Progenitor cell of endocrine pancreas (in vitro differentiated cells): ENCODE data around the gene PDCD6IP. TPM values are rescaled to one million over a fixed set of nuclear protein-coding genes. Genes with fewer than 3 reads are reported as not detected.

Source experiments
- DNase-seq: peaks from one replicate; pipeline ENCODE4 v3.0.0; 2021; ENCODE audit warnings: low spot score; ENCODE audit not compliant: unreplicated experiment
- H3K27ac Mint-ChIP-seq: 2 replicates; pipeline ENCODE4 v1.8.0; 2021; ENCODE audit warnings: mild to moderate bottlenecking, moderate library complexity, mixed read lengths
- H3K27me3 Mint-ChIP-seq: 2 replicates; pipeline ENCODE4 v1.8.0; 2021; ENCODE audit warnings: mixed read lengths
- H3K36me3 Mint-ChIP-seq: 2 replicates; pipeline ENCODE4 v1.8.0; 2022; ENCODE audit warnings: mixed read lengths; ENCODE audit not compliant: insufficient read depth
- H3K4me1 Mint-ChIP-seq: 2 replicates; pipeline ENCODE4 v1.8.0; 2021; ENCODE audit warnings: low read depth, mixed read lengths
- H3K4me3 Mint-ChIP-seq: 2 replicates; pipeline ENCODE4 v1.8.0; 2021; ENCODE audit warnings: low read depth, mild to moderate bottlenecking, moderate library complexity, mixed read lengths
- H3K9me3 Mint-ChIP-seq: 2 replicates; pipeline ENCODE4 v1.8.0; 2021; ENCODE audit warnings: low read depth, mixed read lengths
- total RNA-seq: library from RNA; stranded (reverse); gene quantifications from 2 replicates; pipeline ENCODE4 v1.2.1, GENCODE V29; 2021
- TF ChIP-seq, protein P1 (sequence below): fragments of 200-600 bp; sonication (generic); IDR thresholded peaks from one replicate; pipeline ENCODE4 v1.5.0; 2021; ENCODE audit warnings: antibody characterized with exemption, mild to moderate bottlenecking; ENCODE audit not compliant: unreplicated experiment

PDCD6IP gene
- total RNA-seq, 1 donor from 2014 or later, result 113 TPM

DNA sequence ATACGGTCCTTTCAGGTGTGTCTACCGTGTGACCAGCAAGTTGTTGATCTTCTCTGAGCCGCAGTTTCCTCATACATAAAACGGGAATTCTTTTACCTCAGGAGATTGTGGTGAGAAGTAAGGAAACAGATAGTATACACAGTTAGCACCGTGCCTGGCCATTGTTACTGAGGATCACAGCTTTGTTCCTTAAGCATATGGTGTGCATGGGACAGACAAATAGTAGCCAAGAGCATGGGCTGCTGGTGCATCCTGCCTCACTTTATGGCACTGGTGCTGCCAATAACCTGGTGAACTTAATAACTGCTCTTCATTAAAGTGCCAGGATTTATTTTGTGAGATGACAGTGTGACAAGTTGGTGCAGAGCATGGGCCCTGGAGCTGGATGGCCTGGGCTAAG, 86.3 kb downstream of the PDCD6IP start:
- peaks cover 29% of the 10 kb centered on the region for H3K27me3 Mint-ChIP-seq
- no peaks in the 10 kb centered on the region for H3K9me3 Mint-ChIP-seq
- peaks cover 3% of the 10 kb centered on the region for H3K4me1 Mint-ChIP-seq

DNA sequence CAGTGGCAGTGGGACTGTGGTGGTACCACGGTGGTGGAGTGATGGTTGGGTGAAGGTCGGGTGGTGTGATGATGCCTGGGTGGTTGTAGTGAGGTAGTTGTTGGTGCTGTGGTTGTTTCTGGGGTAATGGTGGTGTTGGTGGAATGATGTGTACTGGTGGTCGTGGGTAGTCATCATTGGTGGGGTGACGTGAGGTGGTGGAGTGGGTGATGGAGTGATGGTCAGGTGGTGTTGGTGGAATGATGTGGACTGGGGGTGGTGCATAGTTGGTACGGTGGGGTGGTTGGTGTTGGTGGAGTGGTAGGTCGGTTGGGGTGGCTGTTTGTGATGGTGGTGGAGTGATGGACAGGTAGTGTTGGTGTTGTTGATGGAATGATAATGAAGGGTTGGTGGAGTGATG, 87.1 kb downstream of the PDCD6IP start:
- Mint-ChIP-seq H3K27ac (no peak overlapping the region), H3K4me3 (no peak overlapping the region), H3K27me3 (peaks cover 26% of the 10 kb centered on the region), H3K36me3 (no peaks in the 10 kb centered on the region), H3K9me3 (no peaks in the 10 kb centered on the region), H3K4me1 (peaks cover 3% of the 10 kb centered on the region)
- TF ChIP-seq, protein P1, sequence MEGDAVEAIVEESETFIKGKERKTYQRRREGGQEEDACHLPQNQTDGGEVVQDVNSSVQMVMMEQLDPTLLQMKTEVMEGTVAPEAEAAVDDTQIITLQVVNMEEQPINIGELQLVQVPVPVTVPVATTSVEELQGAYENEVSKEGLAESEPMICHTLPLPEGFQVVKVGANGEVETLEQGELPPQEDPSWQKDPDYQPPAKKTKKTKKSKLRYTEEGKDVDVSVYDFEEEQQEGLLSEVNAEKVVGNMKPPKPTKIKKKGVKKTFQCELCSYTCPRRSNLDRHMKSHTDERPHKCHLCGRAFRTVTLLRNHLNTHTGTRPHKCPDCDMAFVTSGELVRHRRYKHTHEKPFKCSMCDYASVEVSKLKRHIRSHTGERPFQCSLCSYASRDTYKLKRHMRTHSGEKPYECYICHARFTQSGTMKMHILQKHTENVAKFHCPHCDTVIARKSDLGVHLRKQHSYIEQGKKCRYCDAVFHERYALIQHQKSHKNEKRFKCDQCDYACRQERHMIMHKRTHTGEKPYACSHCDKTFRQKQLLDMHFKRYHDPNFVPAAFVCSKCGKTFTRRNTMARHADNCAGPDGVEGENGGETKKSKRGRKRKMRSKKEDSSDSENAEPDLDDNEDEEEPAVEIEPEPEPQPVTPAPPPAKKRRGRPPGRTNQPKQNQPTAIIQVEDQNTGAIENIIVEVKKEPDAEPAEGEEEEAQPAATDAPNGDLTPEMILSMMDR, result no peak
- DNase-seq, result no peak

More for the DNA sequence above, 86.3 kb downstream of the PDCD6IP start:
- H3K27ac Mint-ChIP-seq, result no peak overlapping the region
- H3K36me3 Mint-ChIP-seq, result no peaks in the 10 kb centered on the region
- no peak overlapping the region for H3K4me3 Mint-ChIP-seq
- TF ChIP-seq, protein P1, result no peak
- no peak for DNase-seq

DNA sequence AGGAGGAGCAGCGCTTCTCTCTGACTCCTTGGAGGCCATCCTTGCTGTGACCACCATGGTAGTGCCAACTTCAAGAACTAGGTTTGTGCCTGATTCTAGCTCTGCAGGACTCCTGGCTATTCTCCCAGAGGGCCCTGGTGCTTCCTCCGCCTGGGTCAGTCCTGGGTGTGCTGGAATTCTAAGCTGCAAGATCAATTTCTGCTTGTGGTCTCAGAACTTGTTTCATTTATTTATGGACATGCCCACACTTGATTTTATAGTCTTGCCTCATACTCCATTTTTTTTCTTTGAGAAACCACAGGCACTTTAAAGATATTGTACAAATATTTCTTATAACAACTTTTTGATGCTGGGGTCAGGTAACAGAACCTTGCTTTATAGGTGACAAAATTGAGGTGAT, 87.6 kb downstream of the PDCD6IP start:
- peaks cover 3% of the 10 kb centered on the region for H3K4me1 Mint-ChIP-seq
- H3K4me3 Mint-ChIP-seq, result no peak overlapping the region
- TF ChIP-seq, protein P1, result no peak
- no peak overlapping the region for H3K27ac Mint-ChIP-seq
- peaks cover 26% of the 10 kb centered on the region for H3K27me3 Mint-ChIP-seq
- H3K36me3 Mint-ChIP-seq, result no peaks in the 10 kb centered on the region
- H3K9me3 Mint-ChIP-seq, result no peaks in the 10 kb centered on the region
- DNase-seq, result no peak

DNA sequence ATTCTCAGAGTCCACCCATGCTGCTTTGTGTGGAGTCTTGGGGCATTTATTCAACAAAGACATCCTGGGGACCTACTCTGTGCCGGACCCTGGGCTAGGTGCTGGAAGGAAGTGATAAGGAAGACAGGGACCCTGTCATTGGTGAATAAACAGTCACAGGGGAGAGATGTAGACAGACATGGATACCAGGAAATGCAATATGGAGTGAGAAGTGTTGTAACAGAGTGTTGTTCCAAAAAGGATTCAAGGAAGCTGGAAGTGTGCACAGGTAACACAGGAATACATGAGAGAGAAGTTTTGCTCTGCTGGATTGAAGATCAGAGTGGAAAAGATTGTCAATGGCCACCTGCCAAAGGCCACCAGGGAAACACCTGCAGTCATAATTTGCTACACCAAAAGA, 89.0 kb downstream of the PDCD6IP start:
- Mint-ChIP-seq H3K27me3 (peaks cover 26% of the 10 kb centered on the region), H3K27ac (no peak overlapping the region), H3K9me3 (no peaks in the 10 kb centered on the region), H3K4me1 (peaks cover 3% of the 10 kb centered on the region), H3K36me3 (no peaks in the 10 kb centered on the region), H3K4me3 (no peak overlapping the region)
- DNase-seq, result no peak
- TF ChIP-seq, protein P1, result no peak

DNA sequence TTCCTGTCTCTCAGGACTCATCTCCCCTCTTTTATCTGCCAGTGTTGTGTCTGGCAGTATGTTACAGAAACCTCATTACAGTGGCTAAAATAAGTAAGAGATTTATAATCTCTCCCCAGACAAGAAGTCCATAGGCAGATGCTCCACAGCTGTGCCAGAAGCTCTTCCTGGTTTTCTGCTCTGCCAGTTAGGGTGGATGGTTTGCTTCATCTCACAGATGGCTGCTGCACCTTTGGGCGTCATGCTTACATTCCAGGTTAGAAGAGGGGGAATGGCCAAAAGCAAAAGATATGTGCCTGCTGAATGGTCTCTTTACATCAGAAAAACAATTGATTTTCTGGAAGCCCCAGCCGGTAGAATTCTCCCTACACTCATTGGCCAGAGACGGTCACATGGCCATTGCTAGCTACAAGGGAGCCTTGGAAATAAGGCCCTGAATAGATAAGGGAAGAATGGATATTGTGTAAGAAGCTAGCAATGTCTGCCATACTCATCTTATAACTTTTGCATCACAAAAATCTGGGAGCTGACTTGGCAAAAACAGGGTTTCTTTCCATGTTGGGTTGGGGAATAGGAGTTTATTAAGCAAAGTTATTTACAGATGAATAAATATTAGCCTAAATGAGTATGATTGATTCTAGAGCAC, 91.1 kb downstream of the PDCD6IP start:
- no peak for DNase-seq
- no peak overlapping the region for H3K4me3 Mint-ChIP-seq

More for the DNA sequence above, 91.1 kb downstream of the PDCD6IP start:
- H3K9me3 Mint-ChIP-seq, result no peaks in the 10 kb centered on the region
- no peak overlapping the region for H3K27ac Mint-ChIP-seq
- peaks cover 20% of the 10 kb centered on the region for H3K27me3 Mint-ChIP-seq
- no peaks in the 10 kb centered on the region for H3K36me3 Mint-ChIP-seq
- no peaks in the 10 kb centered on the region for H3K4me1 Mint-ChIP-seq
- TF ChIP-seq, protein P1, result no peak
